ENCODE data around the gene BRD1. TPM values are rescaled to one million over a fixed set of nuclear protein-coding genes. Genes with fewer than 3 reads are reported as not detected.

BRD1 gene
- total and polyA plus RNA-seq, 5 donors from 2014 or later: 2.0 to 133 (median 2.3) TPM

- Mint-ChIP-seq H3K4me1 (peaks cover 0 to 17% (median 8%) of the 10 kb centered on the region in 4 donors), H3K27me3 (no peaks in the 10 kb centered on the region), H3K36me3 (no peaks in the 10 kb centered on the region), H3K4me3 (no peak overlapping the region), H3K9me3 (peaks cover 0 to 4% (median 0%) of the 10 kb centered on the region in 7 donors), H3K27ac (no peak overlapping the region)
- no peaks in the 10 kb centered on the region for H3K27me3 ChIP-seq (ENCODE audit: control insufficient read depth, insufficient read depth, low read length)
- H3K4me1 ChIP-seq (ENCODE audit: control insufficient read depth, insufficient read depth, low read length, poor library complexity, severe bottlenecking): peaks cover 6% of the 10 kb centered on the region
- ATAC-seq (ENCODE audit: low read depth in 2 of 2) (no peak), DNase-seq (no peak)
- no peak overlapping the region for H3K4me3 ChIP-seq (ENCODE audit: low read depth, low read length)
- H3K27ac ChIP-seq (ENCODE audit: insufficient read depth, low read length, poor library complexity, severe bottlenecking): no peak overlapping the region
- H3K36me3 ChIP-seq (ENCODE audit: control insufficient read depth, insufficient read depth, low read length): no peaks in the 10 kb centered on the region
- H3K9me3 ChIP-seq (ENCODE audit: control insufficient read depth in 2 of 2, low read length in 2 of 2): no peaks in the 10 kb centered on the region
These were observed 67.4 kb downstream of the BRD1 start for GRCh38 chr22:49760280-49760629.

- no peak overlapping the region for H3K4me3 Mint-ChIP-seq
- no peak overlapping the region for H3K27ac Mint-ChIP-seq
- no peak overlapping the region for H3K4me3 ChIP-seq (ENCODE audit: low read depth, low read length)
- H3K27ac ChIP-seq (ENCODE audit: insufficient read depth, low read length, poor library complexity, severe bottlenecking): no peak overlapping the region
- DNase-seq (no peak), ATAC-seq (ENCODE audit: low read depth in 2 of 2) (no peak)
- peaks cover 0 to 2% (median 0%) of the 10 kb centered on the region in 7 donors for H3K9me3 Mint-ChIP-seq
- no peaks in the 10 kb centered on the region for H3K36me3 ChIP-seq (ENCODE audit: control insufficient read depth, insufficient read depth, low read length)
- no peaks in the 10 kb centered on the region for H3K27me3 Mint-ChIP-seq
- no peaks in the 10 kb centered on the region for H3K27me3 ChIP-seq (ENCODE audit: control insufficient read depth, insufficient read depth, low read length)
- peaks cover 6% of the 10 kb centered on the region for H3K4me1 ChIP-seq (ENCODE audit: control insufficient read depth, insufficient read depth, low read length, poor library complexity, severe bottlenecking)
- no peaks in the 10 kb centered on the region for H3K9me3 ChIP-seq (ENCODE audit: control insufficient read depth in 2 of 2, low read length in 2 of 2)
- H3K4me1 Mint-ChIP-seq: peaks cover 0 to 12% (median 4%) of the 10 kb centered on the region in 4 donors
- no peaks in the 10 kb centered on the region for H3K36me3 Mint-ChIP-seq
These were observed 71.0 kb downstream of the BRD1 start for GRCh38 chr22:49756676-49757075.

DNA sequence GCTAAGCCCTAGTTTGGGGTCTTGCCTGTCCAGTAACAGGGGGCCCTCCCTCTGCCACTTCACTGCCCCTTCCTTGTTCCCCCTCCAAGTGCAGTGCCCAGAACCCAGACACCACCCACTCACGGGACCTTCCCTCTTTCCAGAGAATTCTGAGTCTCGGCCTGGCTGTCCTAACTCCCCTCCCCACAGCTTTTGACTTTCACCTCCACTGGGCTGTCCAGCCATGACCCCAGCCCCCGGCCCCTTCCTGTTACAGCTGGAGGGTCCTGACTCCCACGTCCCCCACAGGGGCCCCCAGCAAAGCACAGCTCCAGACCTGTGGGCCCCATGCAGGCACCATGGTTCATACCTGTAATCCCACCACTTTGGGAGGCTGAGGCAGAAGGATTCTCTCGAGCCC is 71.5 kb downstream of the BRD1 start:
- Mint-ChIP-seq H3K27ac (no peak overlapping the region), H3K4me3 (no peak overlapping the region), H3K36me3 (no peaks in the 10 kb centered on the region), H3K27me3 (no peaks in the 10 kb centered on the region), H3K4me1 (peaks cover 0 to 10% (median 3%) of the 10 kb centered on the region in 4 donors), H3K9me3 (peaks cover 0 to 2% (median 0%) of the 10 kb centered on the region in 7 donors)
- no peaks in the 10 kb centered on the region for H3K9me3 ChIP-seq (ENCODE audit: control insufficient read depth in 2 of 2, low read length in 2 of 2)
- no peaks in the 10 kb centered on the region for H3K36me3 ChIP-seq (ENCODE audit: control insufficient read depth, insufficient read depth, low read length)
- H3K27ac ChIP-seq (ENCODE audit: insufficient read depth, low read length, poor library complexity, severe bottlenecking): no peak overlapping the region
- no peak overlapping the region for H3K4me3 ChIP-seq (ENCODE audit: low read depth, low read length)
- no peak for ATAC-seq (ENCODE audit: low read depth in 2 of 2)
- no peak for DNase-seq
- no peaks in the 10 kb centered on the region for H3K27me3 ChIP-seq (ENCODE audit: control insufficient read depth, insufficient read depth, low read length)
- peaks cover 2% of the 10 kb centered on the region for H3K4me1 ChIP-seq (ENCODE audit: control insufficient read depth, insufficient read depth, low read length, poor library complexity, severe bottlenecking)

DNA sequence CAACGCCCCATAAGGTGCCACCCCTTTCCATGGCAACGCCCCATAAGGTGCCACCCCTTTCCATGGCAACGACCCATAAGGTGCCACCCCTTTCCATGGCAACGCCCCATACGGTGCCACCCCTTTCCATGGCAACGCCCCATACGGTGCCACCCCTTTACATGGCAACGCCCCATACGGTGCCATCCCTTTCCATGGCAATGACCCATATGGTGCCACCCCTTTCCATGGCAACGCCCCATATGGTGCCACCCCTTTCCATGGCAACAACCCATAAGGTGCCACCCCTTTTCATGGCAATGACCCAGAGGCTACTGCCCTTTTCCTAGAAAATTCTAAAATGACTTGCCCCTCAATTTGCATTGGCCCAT is 72.1 kb downstream of the BRD1 start:
- no peak overlapping the region for H3K27ac Mint-ChIP-seq
- no peak overlapping the region for H3K4me3 Mint-ChIP-seq
- H3K4me1 Mint-ChIP-seq: peaks cover 0 to 4% (median 0%) of the 10 kb centered on the region in 4 donors
- DNase-seq: no peak
- Histone ChIP-seq H3K4me1 (ENCODE audit: control insufficient read depth, insufficient read depth, low read length, poor library complexity, severe bottlenecking) (no peaks in the 10 kb centered on the region), H3K27ac (ENCODE audit: insufficient read depth, low read length, poor library complexity, severe bottlenecking) (no peak overlapping the region), H3K9me3 (ENCODE audit: control insufficient read depth in 2 of 2, low read length in 2 of 2) (no peaks in the 10 kb centered on the region), H3K4me3 (ENCODE audit: low read depth, low read length) (no peak overlapping the region), H3K27me3 (ENCODE audit: control insufficient read depth, insufficient read depth, low read length) (no peaks in the 10 kb centered on the region), H3K36me3 (ENCODE audit: control insufficient read depth, insufficient read depth, low read length) (no peaks in the 10 kb centered on the region)
- no peaks in the 10 kb centered on the region for H3K27me3 Mint-ChIP-seq
- H3K36me3 Mint-ChIP-seq: no peaks in the 10 kb centered on the region
- ATAC-seq (ENCODE audit: low read depth in 2 of 2): no peak
- peaks cover 0 to 2% (median 0%) of the 10 kb centered on the region in 7 donors for H3K9me3 Mint-ChIP-seq

DNA sequence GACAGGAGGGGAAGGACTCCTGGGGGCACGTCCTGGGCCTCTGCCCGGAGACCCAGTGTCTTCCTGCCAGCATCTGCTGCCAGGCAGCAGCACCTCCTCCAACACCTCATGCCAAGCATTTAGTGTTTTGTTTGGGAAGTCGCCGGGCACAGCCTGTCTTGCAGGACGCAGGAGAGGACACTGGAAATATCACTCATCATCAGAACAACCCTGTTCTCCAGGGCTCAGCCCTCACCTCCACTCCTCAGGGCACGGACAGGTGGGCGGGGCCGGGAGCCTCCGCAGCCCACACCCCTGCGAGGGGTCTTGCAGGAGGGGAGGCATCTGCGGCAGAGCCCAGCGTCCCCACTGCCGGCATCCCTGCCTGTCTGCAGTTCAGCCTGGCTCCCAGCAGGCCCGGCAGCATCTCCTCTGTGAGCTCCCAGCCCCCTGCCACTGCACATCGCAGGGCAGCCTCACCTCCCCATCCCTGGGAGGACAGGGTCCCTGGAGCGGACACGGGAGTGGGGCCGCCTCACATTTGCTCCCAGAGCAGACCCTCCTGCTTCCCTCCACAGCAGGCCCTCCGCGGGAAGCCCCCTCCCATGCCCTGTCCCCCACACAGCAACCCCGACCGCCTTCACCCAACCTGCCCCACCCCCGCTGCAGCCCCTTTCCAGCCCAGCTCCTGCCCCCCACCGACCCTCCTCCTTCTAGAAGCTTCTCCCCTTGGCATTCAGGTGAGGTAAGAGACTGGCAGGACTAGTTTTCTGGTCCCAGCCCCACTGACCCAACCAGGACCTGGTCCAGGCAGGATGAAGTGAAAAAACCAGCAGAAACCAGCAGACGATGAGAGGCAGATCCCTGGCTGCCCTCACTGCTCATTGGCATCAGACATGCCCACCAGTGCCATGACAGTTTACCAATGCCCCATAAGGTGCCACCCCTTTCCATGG is 72.7 kb downstream of the BRD1 start:
- no peak for DNase-seq
- no peaks in the 10 kb centered on the region for H3K9me3 ChIP-seq (ENCODE audit: control insufficient read depth in 2 of 2, low read length in 2 of 2)

GRCh38 chr22:49753961-49754695 is 73.5 kb downstream of the BRD1 start:
- Mint-ChIP-seq H3K27me3 (no peaks in the 10 kb centered on the region), H3K9me3 (peaks cover 0 to 2% (median 0%) of the 10 kb centered on the region in 7 donors), H3K36me3 (no peaks in the 10 kb centered on the region), H3K4me1 (no peaks in the 10 kb centered on the region), H3K27ac (no peak overlapping the region), H3K4me3 (no peak overlapping the region)
- Histone ChIP-seq H3K27ac (ENCODE audit: insufficient read depth, low read length, poor library complexity, severe bottlenecking) (no peak overlapping the region), H3K4me1 (ENCODE audit: control insufficient read depth, insufficient read depth, low read length, poor library complexity, severe bottlenecking) (no peaks in the 10 kb centered on the region), H3K4me3 (ENCODE audit: low read depth, low read length) (no peak overlapping the region), H3K9me3 (ENCODE audit: control insufficient read depth in 2 of 2, low read length in 2 of 2) (no peaks in the 10 kb centered on the region), H3K36me3 (ENCODE audit: control insufficient read depth, insufficient read depth, low read length) (no peaks in the 10 kb centered on the region), H3K27me3 (ENCODE audit: control insufficient read depth, insufficient read depth, low read length) (no peaks in the 10 kb centered on the region)
- no peak for ATAC-seq (ENCODE audit: low read depth in 2 of 2)
- DNase-seq: no peak

More for the DNA sequence above, 72.7 kb downstream of the BRD1 start:
- no peaks in the 10 kb centered on the region for H3K27me3 Mint-ChIP-seq
- H3K27me3 ChIP-seq (ENCODE audit: control insufficient read depth, insufficient read depth, low read length): no peaks in the 10 kb centered on the region
- H3K36me3 Mint-ChIP-seq: no peaks in the 10 kb centered on the region
- H3K27ac Mint-ChIP-seq: no peak overlapping the region
- peaks cover 0 to under 1% (median 0%) of the 10 kb centered on the region in 4 donors for H3K4me1 Mint-ChIP-seq
- no peak overlapping the region for H3K4me3 Mint-ChIP-seq
- no peaks in the 10 kb centered on the region for H3K4me1 ChIP-seq (ENCODE audit: control insufficient read depth, insufficient read depth, low read length, poor library complexity, severe bottlenecking)
- H3K27ac ChIP-seq (ENCODE audit: insufficient read depth, low read length, poor library complexity, severe bottlenecking): no peak overlapping the region
- no peak overlapping the region for H3K4me3 ChIP-seq (ENCODE audit: low read depth, low read length)
- no peaks in the 10 kb centered on the region for H3K36me3 ChIP-seq (ENCODE audit: control insufficient read depth, insufficient read depth, low read length)
- H3K9me3 Mint-ChIP-seq: peaks cover 0 to 2% (median 0%) of the 10 kb centered on the region in 7 donors
- ATAC-seq (ENCODE audit: low read depth in 2 of 2): no peak

DNA sequence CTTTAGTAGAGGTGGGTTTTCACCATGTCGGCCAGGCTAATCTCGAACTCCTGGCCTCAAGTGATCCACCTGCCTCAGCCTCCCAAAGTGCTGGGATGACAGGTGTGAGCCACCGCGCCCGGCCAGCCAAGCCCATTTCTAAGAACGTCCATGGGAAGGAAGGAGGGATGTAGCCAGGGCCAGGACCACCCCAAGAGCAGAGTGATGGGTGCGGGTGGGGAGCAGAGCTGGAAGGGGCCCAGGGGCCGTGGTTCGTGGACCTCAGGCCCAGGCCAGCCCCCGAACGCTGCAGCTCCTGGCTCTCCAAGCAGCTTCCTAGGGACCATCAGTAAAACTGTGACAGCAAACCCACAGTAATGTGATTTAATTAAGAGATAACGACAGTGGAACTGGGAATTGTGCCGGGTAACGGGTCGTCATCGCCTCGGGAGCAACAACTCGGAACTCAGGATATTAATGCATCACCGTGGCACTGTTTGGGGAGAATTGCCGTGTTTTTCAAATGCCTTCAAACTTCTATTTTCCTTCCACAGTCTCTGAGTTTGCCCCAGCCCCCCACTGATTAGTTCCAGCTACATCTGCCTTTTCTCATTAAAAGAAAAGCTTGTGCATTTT is 74.3 kb downstream of the BRD1 start:
- H3K27me3 ChIP-seq (ENCODE audit: control insufficient read depth, insufficient read depth, low read length): no peaks in the 10 kb centered on the region
- no peak overlapping the region for H3K4me3 ChIP-seq (ENCODE audit: low read depth, low read length)
- H3K9me3 ChIP-seq (ENCODE audit: control insufficient read depth in 2 of 2, low read length in 2 of 2): peaks cover 0 to 1% of the 10 kb centered on the region in 2 experiments
- Mint-ChIP-seq H3K9me3 (peaks cover 0 to 3% (median 0%) of the 10 kb centered on the region in 7 donors), H3K4me3 (no peak overlapping the region), H3K27ac (no peak overlapping the region), H3K27me3 (no peaks in the 10 kb centered on the region), H3K36me3 (no peaks in the 10 kb centered on the region), H3K4me1 (no peaks in the 10 kb centered on the region)
- DNase-seq (no peak), ATAC-seq (ENCODE audit: low read depth in 2 of 2) (no peak)
- H3K36me3 ChIP-seq (ENCODE audit: control insufficient read depth, insufficient read depth, low read length): no peaks in the 10 kb centered on the region
- no peaks in the 10 kb centered on the region for H3K4me1 ChIP-seq (ENCODE audit: control insufficient read depth, insufficient read depth, low read length, poor library complexity, severe bottlenecking)
- H3K27ac ChIP-seq (ENCODE audit: insufficient read depth, low read length, poor library complexity, severe bottlenecking): no peak overlapping the region

Data from CD4-positive, CD25-positive, alpha-beta regulatory T cell (primary cell).